M059J (cell line): Measurements from ENCODE around the gene MAPT. TPM values are rescaled to one million over a fixed set of nuclear protein-coding genes. Genes with fewer than 3 reads are reported as not detected.
A peak's percentile ranks its signal among the peaks of the same experiment; 100 is the strongest.
"Not testable (repeated sequence)": the region's sequence is repeated elsewhere in the genome, so short reads cannot be mapped to it uniquely, and the experiment has no call there.

Experiments
- DNase-seq: peaks from one replicate; pipeline ENCODE4 v3.0.0-alpha.2; 2012; ENCODE audit warnings: low read depth
- total RNA-seq: library from RNA; depleted of rRNA; stranded (reverse); fragments of >200 nt; shearing (Covaris generic); gene quantifications from 2 replicates; pipeline ENCODE4 v1.2.3, GENCODE V29; 2014

Gene MAPT
- total RNA-seq, 1 experiment from 2014 or later = 0.20 TPM

- not testable (repeated sequence) for DNase-seq
Measured at GRCh38 chr17:45862127-45862526, 32.2 kb upstream of the MAPT start.

- DNase-seq = no peak
Measured at GRCh38 chr17:45863857-45864654, 30.3 kb upstream of the MAPT start.

GRCh38 chr17:45867171-45867570 lies 27.2 kb upstream of the MAPT start:
- no peak for DNase-seq

GRCh38 chr17:45867702-45868101 lies 26.7 kb upstream of the MAPT start:
- DNase-seq = peak; percentile 4

GRCh38 chr17:45868276-45868675 lies 26.1 kb upstream of the MAPT start:
- DNase-seq = peak; percentile 8

- no peak for DNase-seq
Measured at GRCh38 chr17:45869676-45870341, 24.5 kb upstream of the MAPT start.

- DNase-seq = no peak
Measured at GRCh38 chr17:45870342-45870974, 23.9 kb upstream of the MAPT start.

GRCh38 chr17:45871718-45872117 lies 22.6 kb upstream of the MAPT start:
- DNase-seq = no peak

- peak; percentile 25 for DNase-seq
Measured at GRCh38 chr17:45873728-45874127, 20.6 kb upstream of the MAPT start.

- no peak for DNase-seq
Measured at GRCh38 chr17:45874151-45874550, 20.2 kb upstream of the MAPT start.

- DNase-seq = no peak
Measured at GRCh38 chr17:45876539-45876938, 17.8 kb upstream of the MAPT start.

- DNase-seq = no peak
Measured at GRCh38 chr17:45877467-45877866, 16.9 kb upstream of the MAPT start.

- DNase-seq = no peak
Measured at GRCh38 chr17:45883063-45883462, 11.3 kb upstream of the MAPT start.

- no peak for DNase-seq
Measured at GRCh38 chr17:45886852-45887251, 7.5 kb upstream of the MAPT start.

GRCh38 chr17:45888392-45888791 lies 6.0 kb upstream of the MAPT start:
- no peak for DNase-seq

GRCh38 chr17:45889579-45889978 lies 4.8 kb upstream of the MAPT start:
- no peak for DNase-seq

- no peak for DNase-seq
Measured at GRCh38 chr17:45893725-45894021, 681 bp upstream of the MAPT start.

GRCh38 chr17:45895304-45895968 lies 1.1 kb downstream of the MAPT start:
- DNase-seq = no peak

- no peak for DNase-seq
Measured at GRCh38 chr17:45895969-45896785, 1.8 kb downstream of the MAPT start.

GRCh38 chr17:45896803-45897693 lies 2.7 kb downstream of the MAPT start:
- DNase-seq = no peak

GRCh38 chr17:45900136-45900535 lies 5.8 kb downstream of the MAPT start:
- DNase-seq = no peak
